K562 (cell line): ENCODE measurements around the gene SH3BP4. TPM values are rescaled to one million over a fixed set of nuclear protein-coding genes. Genes with fewer than 3 reads are reported as not detected.
A peak's percentile ranks its signal among the peaks of the same experiment; 100 is the strongest.

Experiments used
- ATAC-seq: fragments of 200-7000 bp; cut with Tn5 transposase; 3 replicates; pipeline ENCODE4 v1.9.1; 2020; ENCODE audit warnings: moderate library complexity
- BruUV-seq: library from RNA; stranded (reverse); fragments of 400-500 nt; replicated peaks from 2 replicates; lab custom pipeline; 2021; lab: Mats Ljungman, UMichigan
- CTCF ChIA-PET: fragments of 300-600 bp; formaldehyde crosslinking; extraction: SDS; loops from one replicate; lab custom pipeline; 2021; ENCODE audit warnings: low intra/inter-chr PET ratio; lab: Yijun Ruan, JAX
- POLR2A ChIA-PET: fragments of 300-600, 350-650 bp; sonication (Branson Sonifier 250); formaldehyde crosslinking; extraction: SDS; loops from one replicate; lab custom pipeline; 2021; ENCODE audit warnings: antibody characterized with exemption, inconsistent platforms; lab: Yijun Ruan, JAX
- DNase-seq, 4 experiments: peaks; one replicate each; pipeline versions ENCODE4 v3.0.0 to v3.0.0-alpha.2; 2011 to 2018; ENCODE audit warnings: low spot score in 3 of 4, mixed read lengths in 3 of 4; ENCODE audit errors: extremely low read depth in 1 of 4
- FAIRE-seq: peaks from 2 replicates; lab custom pipeline; 2011; peaks lifted over from hg19 to GRCh38; lab: Jason Lieb, UNC
- H2AFZ ChIP-seq: 2 replicates; pipeline ENCODE4 v1.6.0; 2011; ENCODE audit warnings: low read depth, low read length, control low read depth, inconsistent platforms
- H3K27ac ChIP-seq: fragments of 200-600 bp; 3 replicates; pipeline ENCODE4 v1.8.0; 2011; ENCODE audit warnings: low read depth, mild to moderate bottlenecking, control low read depth, inconsistent platforms, low read length, moderate library complexity, mixed read lengths; ENCODE audit errors: extremely low read depth
- H3K27me3 ChIP-seq, 2 experiments: fragments of 300-600 bp in 1 of 2; 2 replicates in 1 of 2; 3 replicates in 1 of 2; pipeline versions ENCODE4 v1.6.0 to v1.8.0; 2011; ENCODE audit warnings: inconsistent platforms in 2 of 2, low read length in 2 of 2, mild to moderate bottlenecking in 1 of 2, mixed read lengths in 1 of 2, moderate library complexity in 1 of 2; ENCODE audit not compliant: control insufficient read depth in 2 of 2, insufficient read depth in 2 of 2
- H3K36me3 ChIP-seq: fragments of 300-600 bp; 3 replicates; pipeline ENCODE4 v1.8.0; 2011; ENCODE audit warnings: mild to moderate bottlenecking, low read length, inconsistent platforms; ENCODE audit not compliant: control insufficient read depth, insufficient read depth
- H3K4me1 ChIP-seq, 2 experiments: fragments of 200-600 bp in 1 of 2; replicated peaks in 1 of 2; 2 replicates in 1 of 2; 3 replicates in 1 of 2; pipeline versions ENCODE4 v1.5.1 to v1.8.0; 2011; ENCODE audit warnings: inconsistent platforms in 2 of 2, low read length in 2 of 2, mild to moderate bottlenecking in 1 of 2, mixed read lengths in 1 of 2, moderate library complexity in 1 of 2; ENCODE audit not compliant: control insufficient read depth in 2 of 2, insufficient read depth in 2 of 2
- H3K4me2 ChIP-seq: 2 replicates; pipeline ENCODE4 v1.6.1; 2011; ENCODE audit warnings: low read length, control low read depth, inconsistent platforms, mixed read lengths; ENCODE audit not compliant: insufficient read depth
- H3K4me3 ChIP-seq: fragments of 200-600 bp; sonication (generic), shearing (Covaris generic); 2 replicates; pipeline ENCODE4 v1.5.1; 2016; ENCODE audit warnings: control low read depth, inconsistent platforms
- H3K79me2 ChIP-seq: fragments of 200-600 bp; 3 replicates; pipeline ENCODE4 v1.8.0; 2011; ENCODE audit warnings: low read length, inconsistent platforms; ENCODE audit not compliant: control insufficient read depth, insufficient read depth
- H3K9ac ChIP-seq, 2 experiments: 2 replicates each; pipeline versions ENCODE4 v1.6.0 to v1.6.1; 2011; ENCODE audit warnings: low read depth in 2 of 2, low read length in 2 of 2, control low read depth in 1 of 2, inconsistent platforms in 1 of 2, mild to moderate bottlenecking in 1 of 2, mixed read lengths in 1 of 2; ENCODE audit not compliant: insufficient read depth in 1 of 2
- H3K9me1 ChIP-seq: one replicate; pipeline ENCODE4 v1.6.0; 2011; ENCODE audit warnings: inconsistent platforms, mild to moderate bottlenecking, low read length, moderate library complexity; ENCODE audit not compliant: control insufficient read depth, insufficient read depth
- H3K9me3 ChIP-seq: replicated peaks from 2 replicates; pipeline ENCODE4 v1.5.1; 2011; ENCODE audit warnings: low read depth, low read length, inconsistent platforms; ENCODE audit not compliant: control insufficient read depth, insufficient read depth
- H4K20me1 ChIP-seq: replicated peaks from 2 replicates; pipeline ENCODE4 v1.6.1; 2011; ENCODE audit warnings: low read length, inconsistent platforms, mixed read lengths; ENCODE audit not compliant: control insufficient read depth, insufficient read depth
- BMI1 ChIP-seq: fragments of 150-350 bp; IDR thresholded peaks from 2 replicates; pipeline ENCODE4 v1.6.1; 2014; ENCODE audit warnings: low read length
- CEBPB ChIP-seq: fragments of 450-650 bp; IDR thresholded peaks from 2 replicates; pipeline ENCODE4 v1.6.1; 2016; ENCODE audit warnings: missing genetic modification characterization, missing compliant biosample characterization
- CREM ChIP-seq: IDR thresholded peaks from 2 replicates; pipeline ENCODE4 v1.6.1; 2014; ENCODE audit warnings: antibody characterized with exemption, low read depth
- E2F1 ChIP-seq: sonication (generic); formaldehyde crosslinking; IDR thresholded peaks from 2 replicates; pipeline ENCODE4 v1.8.1; 2023; ENCODE audit warnings: mild to moderate bottlenecking, missing genetic modification reagents, moderate library complexity
- FOXA1 ChIP-seq: fragments of 450-650 bp; IDR thresholded peaks from 2 replicates; pipeline ENCODE4 v1.6.1; 2016; ENCODE audit warnings: mild to moderate bottlenecking, borderline replicate concordance
- KAT7 ChIP-seq: sonication (generic); formaldehyde crosslinking; IDR thresholded peaks from 2 replicates; pipeline ENCODE4 v1.8.0; 2022; ENCODE audit warnings: missing genetic modification reagents, mild to moderate bottlenecking, borderline replicate concordance
- KAT8 ChIP-seq: fragments of 450-650 bp; IDR thresholded peaks from 2 replicates; pipeline ENCODE4 v1.6.1; 2016; ENCODE audit warnings: low read depth, mild to moderate bottlenecking
- POLR2A ChIP-seq: fragments of 450-650 bp; conservative IDR thresholded peaks from 2 replicates; pipeline ENCODE4 v1.6.1; 2016
- SMAD3 ChIP-seq: fragments of 450-650 bp; formaldehyde crosslinking; conservative IDR thresholded peaks from 2 replicates; pipeline ENCODE4 v1.4.0; 2020; ENCODE audit warnings: mild to moderate bottlenecking
- ZNF184 ChIP-seq: sonication (generic); formaldehyde crosslinking; IDR thresholded peaks from 2 replicates; pipeline ENCODE4 v1.5.0; 2020; ENCODE audit warnings: missing genetic modification reagents
- ZNF3 ChIP-seq: fragments of 250-450 bp; sonication (Bioruptor Pico); IDR thresholded peaks from 2 replicates; pipeline ENCODE4 v1.5.0; 2021; ENCODE audit warnings: mild to moderate bottlenecking, moderate library complexity
- WGBS: fragments of 100-300 bp; shearing (Covaris generic); methylation state at CpG from one replicate; pipeline ENCODE4 v1.1.6; 2016; ENCODE audit warnings: low coverage, mixed read lengths; ENCODE audit not compliant: insufficient coverage; ENCODE audit errors: missing lambda C conversion rate; 5-methylcytosine and 5-hydroxymethylcytosine counted together
- in situ Hi-C: fragments of 300-500 bp; cut with MboI; formaldehyde crosslinking; loops from 4 replicates; pipeline ENCODE4 v1.15.0; 2018; ENCODE audit warnings: inconsistent platforms, mixed read lengths
- intact Hi-C: fragments of 100-400 bp; cut with micrococcal nuclease; formaldehyde crosslinking; loops from 2 replicates; pipeline ENCODE4 v1.14.2; 2022
- polyA plus RNA-seq, 8 experiments: library from polyadenylated mRNA; depleted of rRNA in 4 of 8; stranded (reverse) in 5 of 8; unstranded in 3 of 8; fragments of >200 nt; fragmentation: Nextera tagmentation in 2 of 8; fragmentation: Illumina TruSeq in 1 of 8; extraction: Ambion mirVana in 2 of 8; extraction: Trizol in 1 of 8; gene quantifications; 2 replicates each; pipeline versions ENCODE4 v1.2.1 to v1.2.3, GENCODE V29; 2011 to 2014; ENCODE audit warnings: inconsistent platforms in 1 of 8, missing spikeins in 1 of 8
- total RNA-seq, 7 experiments: library from RNA; depleted of rRNA in 6 of 7; stranded (reverse); fragments of >200 nt in 6 of 7; fragmentation: Illumina TruSeq in 2 of 7; extraction: Trizol in 2 of 7; gene quantifications; 2 replicates each; pipeline versions ENCODE4 v1.2.1 to v1.2.3, GENCODE V29; 2011 to 2021; ENCODE audit warnings: low replicate concordance in 1 of 7
- TF ChIP-seq, protein P1 (sequence below): sonication (generic); formaldehyde crosslinking; IDR thresholded peaks from 2 replicates; pipeline ENCODE4 v1.9.0; 2022; ENCODE audit warnings: mild to moderate bottlenecking, missing genetic modification reagents
- TF ChIP-seq, protein P2 (sequence below), 2 experiments: fragments of 450-650 bp in 1 of 2; sonication (generic) in 1 of 2; formaldehyde crosslinking in 1 of 2; IDR thresholded peaks in 1 of 2; conservative IDR thresholded peaks in 1 of 2; 2 replicates each; pipeline versions ENCODE4 v1.6.1 to v1.8.1; 2016 to 2023; ENCODE audit warnings: mild to moderate bottlenecking in 2 of 2, moderate library complexity in 2 of 2, inconsistent platforms in 1 of 2, missing genetic modification reagents in 1 of 2
- TF ChIP-seq, protein P3 (sequence below): sonication (generic); formaldehyde crosslinking; IDR thresholded peaks from 2 replicates; pipeline ENCODE4 v1.8.0; 2022; ENCODE audit warnings: missing genetic modification reagents, mild to moderate bottlenecking, borderline replicate concordance
- TF ChIP-seq, protein P4 (sequence below): conservative IDR thresholded peaks from 2 replicates; pipeline ENCODE4 v1.6.1; 2011; ENCODE audit warnings: low read depth, mild to moderate bottlenecking, low read length; ENCODE audit not compliant: control insufficient read depth
- TF ChIP-seq, protein P5 (sequence below): fragments of 450-650 bp; conservative IDR thresholded peaks from 2 replicates; pipeline ENCODE4 v1.6.1; 2016; ENCODE audit warnings: missing genetic modification characterization, low read depth, mild to moderate bottlenecking, missing compliant biosample characterization, moderate library complexity

SH3BP4 gene
- total and polyA plus RNA-seq, 9 of the 15 experiments (the other 6 are each of a cell fraction or from before 2014, with no cell fraction given) = 0.03 to 0.28 (median 0.27) TPM; not detected in 6

DNA sequence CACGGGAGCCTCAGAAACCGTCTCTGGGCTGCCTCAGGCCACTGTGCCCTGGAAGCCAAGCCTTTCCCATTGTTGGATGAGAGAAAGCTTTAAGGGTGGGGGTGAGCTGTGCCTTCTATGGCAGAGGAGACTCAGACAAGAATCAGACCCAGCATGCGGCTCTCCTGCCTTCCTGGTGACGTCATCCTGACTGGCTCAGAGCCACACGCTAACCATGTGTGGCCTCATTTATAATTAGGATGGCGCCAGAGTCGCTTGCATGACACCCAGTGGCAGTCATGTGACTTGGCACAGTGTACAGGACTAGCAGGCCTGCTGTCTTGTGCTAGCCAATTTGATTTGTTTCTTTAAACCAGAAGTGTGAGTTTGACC is 99.1 kb downstream of the SH3BP4 start:
- ChIA-PET POLR2A (no interaction called here), CTCF (no interaction called here)
- Histone ChIP-seq H3K4me1 (no peaks in the 10 kb centered on the region; a peak in 1 of 5 replicates), H3K27me3 (peaks cover 6 to 70% of the 10 kb centered on the region in 2 experiments; a peak in 3 of 5 replicates), H3K4me2 (no peak overlapping the region), H3K36me3 (no peaks in the 10 kb centered on the region), H3K9me3 (no peaks in the 10 kb centered on the region), H3K27ac (no peak overlapping the region), H3K9ac (no peak overlapping the region), H3K9me1 (no peaks in the 10 kb centered on the region), H2AFZ (no peak overlapping the region), H4K20me1 (no peaks in the 10 kb centered on the region; the same call in 1 of the 2 replicates), H3K4me3 (no peak overlapping the region), H3K79me2 (no peaks in the 10 kb centered on the region)
- FAIRE-seq = no peak
- DNase-seq = peak; percentile 7 to 32 (median 20)
- 0% methylated on average over 6 of the region's 7 CpGs for WGBS
- no TSS peak for BruUV-seq
- in situ Hi-C loops = no loop called here
- intact Hi-C loops = loop anchor here (5.0 kb wide), 1 partner anchor 499 kb away; no protein-coding TSS in a partner anchor
- ATAC-seq = peak; percentile 59
- TF ChIP-seq SMAD3 (CRISPR knock-in tag) (no peak), E2F1 (no peak), POLR2A (no peak), CEBPB (tag) (no peak), ZNF184 (CRISPR knock-in tag) (no peak), FOXA1 (no peak), KAT7 (CRISPR knock-in tag) (no peak), ZNF3 (no peak), BMI1 (no peak), CREM (peak; percentile 85), KAT8 (no peak)
- TF ChIP-seq, protein P1, sequence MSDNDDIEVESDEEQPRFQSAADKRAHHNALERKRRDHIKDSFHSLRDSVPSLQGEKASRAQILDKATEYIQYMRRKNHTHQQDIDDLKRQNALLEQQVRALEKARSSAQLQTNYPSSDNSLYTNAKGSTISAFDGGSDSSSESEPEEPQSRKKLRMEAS (CRISPR knock-in tag) = no peak
- TF ChIP-seq, protein P2, sequence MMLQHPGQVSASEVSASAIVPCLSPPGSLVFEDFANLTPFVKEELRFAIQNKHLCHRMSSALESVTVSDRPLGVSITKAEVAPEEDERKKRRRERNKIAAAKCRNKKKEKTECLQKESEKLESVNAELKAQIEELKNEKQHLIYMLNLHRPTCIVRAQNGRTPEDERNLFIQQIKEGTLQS (IDR thresholded peaks at IDR 0.05) = peak; percentile 94
- TF ChIP-seq, protein P2 (CRISPR knock-in tag; conservative IDR thresholded peaks at IDR 0.05) = no peak
- TF ChIP-seq, protein P3, sequence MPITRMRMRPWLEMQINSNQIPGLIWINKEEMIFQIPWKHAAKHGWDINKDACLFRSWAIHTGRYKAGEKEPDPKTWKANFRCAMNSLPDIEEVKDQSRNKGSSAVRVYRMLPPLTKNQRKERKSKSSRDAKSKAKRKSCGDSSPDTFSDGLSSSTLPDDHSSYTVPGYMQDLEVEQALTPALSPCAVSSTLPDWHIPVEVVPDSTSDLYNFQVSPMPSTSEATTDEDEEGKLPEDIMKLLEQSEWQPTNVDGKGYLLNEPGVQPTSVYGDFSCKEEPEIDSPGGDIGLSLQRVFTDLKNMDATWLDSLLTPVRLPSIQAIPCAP (CRISPR knock-in tag) = no peak
- TF ChIP-seq, protein P4, sequence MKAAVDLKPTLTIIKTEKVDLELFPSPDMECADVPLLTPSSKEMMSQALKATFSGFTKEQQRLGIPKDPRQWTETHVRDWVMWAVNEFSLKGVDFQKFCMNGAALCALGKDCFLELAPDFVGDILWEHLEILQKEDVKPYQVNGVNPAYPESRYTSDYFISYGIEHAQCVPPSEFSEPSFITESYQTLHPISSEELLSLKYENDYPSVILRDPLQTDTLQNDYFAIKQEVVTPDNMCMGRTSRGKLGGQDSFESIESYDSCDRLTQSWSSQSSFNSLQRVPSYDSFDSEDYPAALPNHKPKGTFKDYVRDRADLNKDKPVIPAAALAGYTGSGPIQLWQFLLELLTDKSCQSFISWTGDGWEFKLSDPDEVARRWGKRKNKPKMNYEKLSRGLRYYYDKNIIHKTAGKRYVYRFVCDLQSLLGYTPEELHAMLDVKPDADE = no peak
- TF ChIP-seq, protein P5, sequence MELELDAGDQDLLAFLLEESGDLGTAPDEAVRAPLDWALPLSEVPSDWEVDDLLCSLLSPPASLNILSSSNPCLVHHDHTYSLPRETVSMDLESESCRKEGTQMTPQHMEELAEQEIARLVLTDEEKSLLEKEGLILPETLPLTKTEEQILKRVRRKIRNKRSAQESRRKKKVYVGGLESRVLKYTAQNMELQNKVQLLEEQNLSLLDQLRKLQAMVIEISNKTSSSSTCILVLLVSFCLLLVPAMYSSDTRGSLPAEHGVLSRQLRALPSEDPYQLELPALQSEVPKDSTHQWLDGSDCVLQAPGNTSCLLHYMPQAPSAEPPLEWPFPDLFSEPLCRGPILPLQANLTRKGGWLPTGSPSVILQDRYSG = no peak
